ENCODE results near the gene FCGBP. TPM values are rescaled to one million over a fixed set of nuclear protein-coding genes. Genes with fewer than 3 reads are reported as not detected.

Gene FCGBP
- total RNA-seq, 2 donors from 2014 or later = 2.1 to 11.3 TPM

Other genes with a start within 250 kb of the FCGBP start
- gene LGALS14, start 230.2 kb downstream of the FCGBP start, total RNA-seq = 1 to 10 TPM in 1 of 2 donors, under 1 TPM in 1; 0.69 to 2.2 TPM
- not detected for gene CLC, start 196.6 kb downstream of the FCGBP start, total RNA-seq
- gene LEUTX, start 155.8 kb downstream of the FCGBP start, total RNA-seq = not detected
- gene DYRK1B, start 100.5 kb downstream of the FCGBP start, total RNA-seq = 10 to 100 TPM in 1 of 2 donors, 1 to 10 TPM in 1; 8.8 to 17.6 TPM
- 100 to 1,000 TPM; 513 to 639 TPM for gene FBL, start 88.3 kb downstream of the FCGBP start, total RNA-seq
- 100 to 1,000 TPM in 1 of 2 donors, 10 to 100 TPM in 1; 66.4 to 121 TPM for gene PSMC4, start 36.5 kb upstream of the FCGBP start, total RNA-seq
- 10 to 100 TPM in 1 of 2 donors, 1 to 10 TPM in 1; 5.8 to 10.2 TPM for gene ZNF546, start 62.4 kb upstream of the FCGBP start, total RNA-seq
- gene ZNF780B, start 121.6 kb upstream of the FCGBP start, total RNA-seq = 10 to 100 TPM; 12.1 to 20.9 TPM
- gene ZNF780A, start 156.3 kb upstream of the FCGBP start, total RNA-seq = 10 to 100 TPM; 12.6 to 25.3 TPM